Astrocyte (in vitro differentiated cells and primary cell): ENCODE results near the gene KRT82.

ENCODE experiments used
- CTCF ChIP-seq: IDR thresholded peaks from 2 replicates; pipeline ENCODE4 v1.5.1; 2011; ENCODE audit warnings: low read depth, mild to moderate bottlenecking, inconsistent platforms, low read length, moderate library complexity; ENCODE audit not compliant: insufficient read depth
- EZH2 ChIP-seq: IDR thresholded peaks from 2 replicates; pipeline ENCODE4 v1.6.1; 2012; ENCODE audit warnings: mild to moderate bottlenecking, low read length, inconsistent platforms; ENCODE audit not compliant: insufficient read depth

GRCh38 chr12:52355176-52355575 lies 51.0 kb downstream of the KRT82 start:
- TF ChIP-seq CTCF (no peak), EZH2 (no peak)
